Astrocyte (in vitro differentiated cells and primary cell): ENCODE measurements around the gene UBE2D2. TPM values are rescaled to one million over a fixed set of nuclear protein-coding genes. Genes with fewer than 3 reads are reported as not detected.
"Not testable (repeated sequence)": the region's sequence is repeated elsewhere in the genome, so short reads cannot be mapped to it uniquely, and the experiment has no call there.

Experiments
- DNase-seq: peaks from one replicate; pipeline ENCODE4 v3.0.0-alpha.2; 2010; ENCODE audit warnings: low read depth
- FAIRE-seq: peaks from 2 replicates; lab custom pipeline; 2011; peaks lifted over from hg19 to GRCh38; lab: Jason Lieb, UNC
- H2AFZ ChIP-seq: 2 replicates; pipeline ENCODE4 v1.6.0; 2012; ENCODE audit warnings: low read depth, low read length, inconsistent platforms
- H3K27ac ChIP-seq: 2 replicates; pipeline ENCODE4 v1.5.1; 2011; ENCODE audit warnings: low read depth, low read length, inconsistent platforms
- H3K27me3 ChIP-seq: 2 replicates; pipeline ENCODE4 v1.6.0; 2011; ENCODE audit warnings: low read length, inconsistent platforms; ENCODE audit not compliant: insufficient read depth
- H3K36me3 ChIP-seq: 2 replicates; pipeline ENCODE4 v1.5.1; 2011; ENCODE audit warnings: low read length, inconsistent platforms; ENCODE audit not compliant: insufficient read depth
- H3K4me1 ChIP-seq: 2 replicates; pipeline ENCODE4 v1.5.1; 2011; ENCODE audit warnings: low read length, inconsistent platforms; ENCODE audit not compliant: insufficient read depth
- H3K4me2 ChIP-seq: 2 replicates; pipeline ENCODE4 v1.6.0; 2012; ENCODE audit warnings: low read length, inconsistent platforms
- H3K4me3 ChIP-seq: 2 replicates; pipeline ENCODE4 v1.5.1; 2011; ENCODE audit warnings: low read depth, mild to moderate bottlenecking, low read length, inconsistent platforms; ENCODE audit not compliant: insufficient read depth
- H3K79me2 ChIP-seq: 2 replicates; pipeline ENCODE4 v1.6.0; 2012; ENCODE audit warnings: mild to moderate bottlenecking, low read length, inconsistent platforms; ENCODE audit not compliant: insufficient read depth
- H3K9ac ChIP-seq: 2 replicates; pipeline ENCODE4 v1.6.0; 2012; ENCODE audit warnings: mild to moderate bottlenecking, low read length, inconsistent platforms
- H3K9me3 ChIP-seq: 2 replicates; pipeline ENCODE4 v1.5.1; 2012; ENCODE audit warnings: low read depth, mild to moderate bottlenecking, low read length, inconsistent platforms; ENCODE audit not compliant: insufficient read depth
- H4K20me1 ChIP-seq: 2 replicates; pipeline ENCODE4 v1.6.0; 2012; ENCODE audit warnings: low read length, inconsistent platforms; ENCODE audit not compliant: insufficient read depth
- H3K27ac Mint-ChIP-seq: one replicate; pipeline ENCODE4 v1.8.0; 2021; ENCODE audit warnings: mild to moderate bottlenecking, mixed read lengths; ENCODE audit not compliant: unreplicated experiment
- H3K27me3 Mint-ChIP-seq: one replicate; pipeline ENCODE4 v1.8.0; 2021; ENCODE audit warnings: low read depth, mixed read lengths; ENCODE audit not compliant: unreplicated experiment
- H3K36me3 Mint-ChIP-seq: one replicate; pipeline ENCODE4 v1.8.0; 2021; ENCODE audit warnings: low read depth, mixed read lengths; ENCODE audit not compliant: unreplicated experiment
- H3K4me1 Mint-ChIP-seq: one replicate; pipeline ENCODE4 v1.8.0; 2021; ENCODE audit warnings: low read depth, mixed read lengths; ENCODE audit not compliant: unreplicated experiment
- H3K4me3 Mint-ChIP-seq: one replicate; pipeline ENCODE4 v1.8.0; 2021; ENCODE audit warnings: mild to moderate bottlenecking, moderate library complexity, mixed read lengths; ENCODE audit not compliant: unreplicated experiment
- H3K9me3 Mint-ChIP-seq: one replicate; pipeline ENCODE4 v1.8.0; 2021; ENCODE audit warnings: mild to moderate bottlenecking, mixed read lengths; ENCODE audit not compliant: unreplicated experiment
- total RNA-seq: library from RNA; stranded (reverse); gene quantifications from 2 replicates; pipeline ENCODE4 v1.2.1, GENCODE V29; 2021

The UBE2D2 gene
- total RNA-seq, 1 donor from 2014 or later, result 169 TPM

DNA sequence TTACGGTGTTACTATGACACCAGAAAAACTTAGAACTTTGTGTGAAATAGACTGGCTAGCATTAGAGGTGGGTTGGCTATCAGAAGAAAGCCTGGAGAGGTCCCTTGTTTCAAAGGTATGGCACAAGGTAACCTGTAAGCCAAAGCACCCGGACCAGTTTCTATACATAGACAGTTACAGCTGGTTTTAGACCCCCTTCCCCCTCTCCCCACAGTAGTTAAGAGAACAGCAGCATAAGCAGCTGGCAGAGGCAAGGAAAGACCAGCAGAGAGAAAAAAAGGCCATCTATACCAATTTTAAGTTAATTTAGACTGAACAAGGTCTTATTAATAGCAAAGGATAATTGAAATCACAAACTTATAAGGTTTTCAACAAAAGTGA is 34.1 kb upstream of the UBE2D2 start:
- not testable (repeated sequence) for H3K36me3 Mint-ChIP-seq, H3K4me1 Mint-ChIP-seq, H3K4me3 Mint-ChIP-seq, H3K9ac ChIP-seq, H3K4me2 ChIP-seq, H3K79me2 ChIP-seq, H3K9me3 ChIP-seq, H3K27me3 ChIP-seq, DNase-seq, H4K20me1 ChIP-seq, H3K27ac ChIP-seq, H2AFZ ChIP-seq, H3K4me1 ChIP-seq, H3K27ac Mint-ChIP-seq, H3K36me3 ChIP-seq, H3K4me3 ChIP-seq, FAIRE-seq
- H3K27me3 Mint-ChIP-seq, result peaks cover 17% of the 10 kb centered on the region
- H3K9me3 Mint-ChIP-seq, result peaks cover 13% of the 10 kb centered on the region

DNA sequence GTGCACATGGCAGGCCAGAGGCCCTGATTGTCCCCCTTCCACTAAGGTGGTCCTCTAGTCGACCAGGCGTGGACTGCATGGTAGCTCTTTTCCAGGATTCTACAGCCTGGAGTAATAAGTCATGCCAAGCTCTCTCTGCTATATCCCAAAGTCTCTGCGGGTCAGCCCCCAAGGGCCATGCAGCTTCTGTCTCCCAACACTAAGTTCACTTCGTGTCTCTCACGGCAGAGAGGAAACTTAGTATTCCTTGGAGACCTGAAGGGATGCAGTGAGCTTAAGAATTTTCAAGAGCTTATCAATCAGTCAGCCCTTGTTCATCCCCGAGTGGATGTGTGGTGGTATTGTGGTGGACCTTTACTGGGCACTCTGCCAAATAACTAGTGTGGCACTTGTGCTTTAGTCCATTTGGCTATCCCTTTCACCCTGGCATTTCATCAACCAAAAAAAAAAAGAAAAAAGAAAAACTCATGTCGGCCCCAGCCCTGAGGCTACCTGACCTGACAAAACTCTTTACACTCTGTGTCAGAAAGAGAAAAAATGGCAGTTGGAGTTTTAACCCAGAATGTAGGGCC is 33.2 kb upstream of the UBE2D2 start:
- peaks cover 13% of the 10 kb centered on the region for H3K9me3 Mint-ChIP-seq
- not testable (repeated sequence) for FAIRE-seq, H3K27ac ChIP-seq, H3K9me3 ChIP-seq, H3K9ac ChIP-seq, H3K4me1 Mint-ChIP-seq, DNase-seq, H3K4me1 ChIP-seq, H3K27ac Mint-ChIP-seq, H3K79me2 ChIP-seq, H2AFZ ChIP-seq, H3K4me3 Mint-ChIP-seq, H3K27me3 ChIP-seq, H3K4me3 ChIP-seq, H3K4me2 ChIP-seq, H4K20me1 ChIP-seq, H3K36me3 Mint-ChIP-seq, H3K36me3 ChIP-seq
- peaks cover 13% of the 10 kb centered on the region for H3K27me3 Mint-ChIP-seq

- not testable (repeated sequence) for H3K27ac Mint-ChIP-seq, H3K4me1 Mint-ChIP-seq, H3K4me3 Mint-ChIP-seq, H3K27me3 Mint-ChIP-seq, H3K4me2 ChIP-seq, H3K79me2 ChIP-seq, H3K9ac ChIP-seq, H3K36me3 ChIP-seq, H3K4me1 ChIP-seq, H3K27ac ChIP-seq, H2AFZ ChIP-seq, H4K20me1 ChIP-seq, H3K4me3 ChIP-seq, H3K27me3 ChIP-seq, FAIRE-seq, DNase-seq, H3K9me3 ChIP-seq, H3K36me3 Mint-ChIP-seq
- peaks cover 13% of the 10 kb centered on the region for H3K9me3 Mint-ChIP-seq
Observed at GRCh38 chr5:139528695-139529094, 32.4 kb upstream of the UBE2D2 start.

DNA sequence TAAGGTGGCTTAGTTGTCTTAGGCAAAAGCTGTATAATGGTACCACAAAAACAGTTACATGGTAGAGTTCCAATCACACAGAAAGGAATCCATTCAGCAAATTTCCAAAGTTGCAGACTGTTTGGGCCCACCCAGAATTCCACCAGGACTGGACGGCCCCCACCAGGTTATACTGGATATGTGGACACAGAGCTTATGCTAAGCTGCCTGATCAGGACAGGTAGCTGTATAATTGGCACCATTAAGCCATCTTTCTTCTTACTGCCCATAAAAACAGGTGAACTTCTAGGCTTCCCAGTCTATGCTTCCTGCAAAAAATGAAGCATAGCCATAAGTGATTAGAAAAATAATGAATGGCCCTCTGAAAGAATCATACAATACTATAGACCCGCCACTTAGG is 31.1 kb upstream of the UBE2D2 start:
- H3K36me3 Mint-ChIP-seq, DNase-seq, H3K79me2 ChIP-seq, FAIRE-seq, H3K4me1 ChIP-seq, H3K4me1 Mint-ChIP-seq, H2AFZ ChIP-seq, H3K27me3 Mint-ChIP-seq, H3K4me2 ChIP-seq, H3K27ac ChIP-seq, H3K27ac Mint-ChIP-seq, H4K20me1 ChIP-seq, H3K9ac ChIP-seq, H3K27me3 ChIP-seq, H3K9me3 ChIP-seq, H3K36me3 ChIP-seq, H3K4me3 Mint-ChIP-seq, H3K4me3 ChIP-seq: not testable (repeated sequence)
- peaks cover 13% of the 10 kb centered on the region for H3K9me3 Mint-ChIP-seq
